Measurements from ENCODE around the gene AIF1. TPM values are rescaled to one million over a fixed set of nuclear protein-coding genes. Genes with fewer than 3 reads are reported as not detected.

AIF1 gene
- 10 to 100 TPM in 4 of 5 donors, 1 to 10 TPM in 1; 7.6 to 54.3 (median 18.1) TPM for total RNA-seq
- 29.9 TPM for total RNA-seq (2013)
- 2.1 to 17.2 (median 5.8) reads per million in 29 experiments for total RNA-seq

DNA sequence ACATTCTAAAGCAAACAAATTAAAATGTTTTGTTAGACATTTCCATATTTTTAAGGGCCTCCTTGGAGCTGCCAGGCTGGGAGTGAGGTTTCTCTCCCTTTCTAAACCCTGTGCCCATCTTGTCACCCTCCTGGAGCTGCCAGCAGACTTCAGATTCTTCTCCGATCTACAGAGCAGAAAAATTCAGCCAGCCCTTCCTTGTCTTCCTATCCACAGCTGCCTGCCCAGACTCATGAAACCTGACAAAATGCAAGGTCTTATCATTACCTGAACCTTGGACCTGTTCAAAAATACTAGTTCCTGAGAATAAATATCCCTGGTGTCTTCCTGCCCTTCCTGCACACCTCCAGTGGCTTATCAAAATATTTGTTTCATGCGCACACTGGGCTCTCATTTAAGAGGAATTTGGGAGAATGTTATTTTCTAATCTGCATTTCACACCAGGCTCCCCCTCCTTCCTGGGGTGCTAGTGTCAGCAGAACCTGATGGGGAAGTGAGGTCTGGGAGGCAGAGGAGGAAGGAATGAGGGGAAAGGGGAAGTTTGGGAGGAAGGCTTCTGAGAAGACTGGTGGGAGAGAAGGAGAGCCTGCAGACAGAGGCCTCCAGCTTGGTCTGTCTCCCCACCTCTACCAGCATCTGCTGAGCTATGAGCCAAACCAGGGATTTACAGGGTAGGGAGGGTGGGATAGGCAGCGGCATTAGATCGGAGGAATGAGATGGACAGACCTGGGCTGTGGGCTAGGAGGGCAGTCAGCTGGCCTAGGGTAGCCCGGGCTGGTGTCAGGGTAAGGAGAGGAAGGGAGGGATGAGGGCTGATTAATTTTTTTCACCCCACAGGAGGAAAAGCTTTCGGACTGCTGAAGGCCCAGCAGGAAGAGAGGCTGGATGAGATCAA is at the start of gene AIF1:
Gene AIF1, plus strand, starts transcription at position 551 of the 895 bp plus-strand sequence. Its CDS starts 96 bp downstream, at position 647.
- peaks cover 26 to 41% (median 31%) of the 10 kb centered on the region in 3 donors for H3K4me1 Mint-ChIP-seq
- ChIA-PET CTCF (interaction anchor here in 1 of 2 donors (0.5 to 1.1 kb wide), 3 partner anchors 17 to 199 kb away, joined by 3 to 4 read pairs (median 4); no protein-coding TSS in a partner anchor), POLR2A (interaction anchor here (0.5 to 0.6 kb wide), 3 partner anchors 32 to 146 kb away, joined by 3 to 6 read pairs (median 6); no protein-coding TSS in a partner anchor)
- peak within 1 kb of the TSS; percentile 42 for H3K27ac ChIP-seq (ENCODE audit: low read length)
- no peak for DNase-seq
- H3K9me3 ChIP-seq, result no peaks in the 10 kb centered on the region
- peak within 1 kb of the TSS; percentile 58 to 79 (median 59) for H3K4me3 Mint-ChIP-seq
- H3K4me3 ChIP-seq (ENCODE audit: control insufficient read depth in 1 of 2, extremely low read depth in 1 of 2, low read length in 1 of 2), result peak within 1 kb of the TSS; percentile 23 to 69
- H3K27ac Mint-ChIP-seq, result peak within 1 kb of the TSS; percentile 89 to 91
- H3K4me1 ChIP-seq (ENCODE audit: control insufficient read depth in 1 of 2, extremely low read depth in 1 of 2, insufficient read depth in 2 of 2, low read length in 2 of 2), result peaks cover 25 to 31% of the 10 kb centered on the region in 2 experiments
- H3K36me3 Mint-ChIP-seq, result no peaks in the 10 kb centered on the region
- H3K27me3 Mint-ChIP-seq, result no peaks in the 10 kb centered on the region
- 71% methylated on average over 3 of the region's 6 CpGs for WGBS (ENCODE audit: insufficient coverage)
- H3K27me3 ChIP-seq (replicated peaks in 1 of 2; ENCODE audit: control insufficient read depth in 2 of 2, extremely low read depth in 1 of 2, insufficient read depth in 2 of 2, low read length in 1 of 2), result peaks cover 0 to 2% of the 10 kb centered on the region in 2 experiments
- ATAC-seq (replicated peaks in 1 of 4), result no peak
- H3K9me3 Mint-ChIP-seq, result no peaks in the 10 kb centered on the region
- H3K36me3 ChIP-seq (ENCODE audit: control insufficient read depth in 2 of 2, extremely low read depth in 1 of 2, insufficient read depth in 1 of 2, low read length in 1 of 2), result no peaks in the 10 kb centered on the region

DNA sequence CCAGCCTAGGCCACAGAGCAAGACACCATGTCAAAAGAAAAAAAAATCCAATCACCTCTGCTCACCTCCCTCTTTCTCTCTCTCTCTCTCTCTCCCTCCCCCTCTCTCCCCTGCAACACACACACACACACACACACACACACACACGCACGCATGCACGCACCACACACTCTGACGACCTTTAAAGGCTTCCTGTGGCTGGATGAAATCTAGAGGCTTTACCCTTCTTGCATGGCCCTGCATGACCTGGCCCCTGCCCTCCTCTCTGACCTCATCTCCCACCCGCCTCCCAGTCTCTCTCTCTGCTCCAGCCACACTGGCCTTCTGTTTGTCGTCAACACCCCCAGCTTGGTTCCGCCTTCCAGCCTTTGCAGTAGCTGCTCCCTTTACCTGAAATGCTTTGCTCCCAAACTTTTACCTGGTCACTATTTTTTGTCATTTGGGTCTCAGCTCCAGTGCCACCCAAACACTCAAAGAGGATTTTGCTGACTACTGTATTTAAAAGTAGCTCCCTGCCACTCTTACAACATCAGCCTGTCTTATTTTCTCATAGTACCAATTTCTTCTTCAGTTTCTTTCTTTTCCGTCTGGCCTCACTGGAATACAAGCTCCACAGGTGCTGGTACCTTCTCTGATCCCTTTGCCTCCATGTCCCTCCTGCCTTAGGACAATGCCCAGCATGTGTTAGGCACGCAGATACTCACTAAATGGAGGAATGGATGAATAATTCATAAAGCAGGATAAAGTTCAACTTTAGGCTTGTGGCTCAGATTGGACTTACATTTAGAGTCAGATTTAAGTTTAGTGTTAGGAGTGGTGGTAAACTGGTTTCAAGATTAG is 47.3 kb upstream of the AIF1 start:
- peaks cover 71 to 86% (median 83%) of the 10 kb centered on the region in 3 donors for H3K4me1 Mint-ChIP-seq
- Histone ChIP-seq H3K4me3 (ENCODE audit: control insufficient read depth in 1 of 2, extremely low read depth in 1 of 2, low read length in 1 of 2) (no peak overlapping the region), H3K27ac (ENCODE audit: low read length) (peak overlapping the region; percentile 94), H3K9me3 (no peaks in the 10 kb centered on the region), H3K27me3 (replicated peaks in 1 of 2; ENCODE audit: control insufficient read depth in 2 of 2, extremely low read depth in 1 of 2, insufficient read depth in 2 of 2, low read length in 1 of 2) (no peaks in the 10 kb centered on the region), H3K4me1 (ENCODE audit: control insufficient read depth in 1 of 2, extremely low read depth in 1 of 2, insufficient read depth in 2 of 2, low read length in 2 of 2) (peaks cover 38 to 68% of the 10 kb centered on the region in 2 experiments), H3K36me3 (ENCODE audit: control insufficient read depth in 2 of 2, extremely low read depth in 1 of 2, insufficient read depth in 1 of 2, low read length in 1 of 2) (peaks cover 0 to 8% of the 10 kb centered on the region in 2 donors)
- no peaks in the 10 kb centered on the region for H3K9me3 Mint-ChIP-seq
- no peak for ATAC-seq (replicated peaks in 1 of 4)
- H3K27ac Mint-ChIP-seq, result peak overlapping the region; percentile 90 to 91
- H3K4me3 Mint-ChIP-seq, result peak overlapping the region in 2 of 3 donors; percentile 19 to 69
- H3K27me3 Mint-ChIP-seq, result no peaks in the 10 kb centered on the region
- peak in 3 of 35 experiments; percentile 32 to 52 (median 32) for DNase-seq
- ChIA-PET POLR2A (interaction anchor here (0.6 to 1.4 kb wide), 5 partner anchors 12 to 284 kb away, joined by 3 read pairs; partner anchors contain the start of gene DDX39B (in 1 of the 2)), CTCF (interaction anchor here (1.0 to 2.4 kb wide), 7 partner anchors 10 to 31 kb away, joined by 3 to 10 read pairs (median 6); partner anchors contain the start of gene DDX39B (in 1 of the 2))
- WGBS (ENCODE audit: insufficient coverage), result 41% methylated on average over 4 of the region's 9 CpGs
- peaks cover 18% of the 10 kb centered on the region for H3K36me3 Mint-ChIP-seq

DNA sequence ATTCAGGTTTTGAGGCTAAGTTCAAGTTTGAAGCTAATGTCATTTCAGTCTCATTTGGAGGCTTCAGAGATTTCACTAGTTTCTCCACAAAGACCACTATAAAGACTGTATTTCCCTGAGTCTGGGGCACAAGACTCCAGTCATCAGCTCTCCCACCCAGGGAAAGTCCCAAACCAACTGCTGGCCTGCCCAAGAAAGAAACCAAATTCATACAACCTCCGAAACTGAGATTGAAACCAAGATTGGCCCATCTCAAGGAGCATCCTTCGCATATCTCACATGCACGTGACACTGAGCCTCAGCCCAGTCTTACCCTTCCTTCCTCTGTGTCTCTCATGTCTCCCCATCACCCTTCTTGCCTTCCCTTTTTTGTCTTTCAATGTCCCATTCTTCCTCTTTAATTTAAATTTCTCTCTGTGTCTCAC is 46.5 kb upstream of the AIF1 start:
- ATAC-seq (replicated peaks in 1 of 4) (peak; percentile 54 to 71 (median 56)), DNase-seq (peak in 34 of 35 experiments; percentile 30 to 94 (median 66))
- no peaks in the 10 kb centered on the region for H3K9me3 ChIP-seq
- no peaks in the 10 kb centered on the region for H3K27me3 ChIP-seq (replicated peaks in 1 of 2; ENCODE audit: control insufficient read depth in 2 of 2, extremely low read depth in 1 of 2, insufficient read depth in 2 of 2, low read length in 1 of 2)
- 0% methylated on average over 3 of the region's 3 CpGs for WGBS (ENCODE audit: insufficient coverage)
- Mint-ChIP-seq H3K36me3 (peaks cover 12% of the 10 kb centered on the region), H3K27me3 (no peaks in the 10 kb centered on the region), H3K4me1 (peaks cover 74 to 88% (median 85%) of the 10 kb centered on the region in 3 donors), H3K9me3 (no peaks in the 10 kb centered on the region), H3K27ac (peak overlapping the region; percentile 90 to 91), H3K4me3 (peak overlapping the region in 2 of 3 donors; percentile 19 to 69)
- peaks cover 0 to 8% of the 10 kb centered on the region in 2 donors for H3K36me3 ChIP-seq (ENCODE audit: control insufficient read depth in 2 of 2, extremely low read depth in 1 of 2, insufficient read depth in 1 of 2, low read length in 1 of 2)
- H3K4me1 ChIP-seq (ENCODE audit: control insufficient read depth in 1 of 2, extremely low read depth in 1 of 2, insufficient read depth in 2 of 2, low read length in 2 of 2), result peaks cover 46 to 76% of the 10 kb centered on the region in 2 experiments
- ChIA-PET POLR2A (interaction anchor here (0.7 to 1.4 kb wide), 3 partner anchors 12 to 27 kb away, joined by 3 read pairs; partner anchors contain the start of gene DDX39B (in 1 of the 2)), CTCF (interaction anchor here (1.0 to 2.9 kb wide), 8 partner anchors 9 to 30 kb away, joined by 3 to 10 read pairs (median 6); partner anchors contain the start of genes DDX39B (in 1 of the 2) and LTB (in 1 of the 2))
- peak overlapping the region; percentile 94 for H3K27ac ChIP-seq (ENCODE audit: low read length)
- no peak overlapping the region for H3K4me3 ChIP-seq (ENCODE audit: control insufficient read depth in 1 of 2, extremely low read depth in 1 of 2, low read length in 1 of 2)

DNA sequence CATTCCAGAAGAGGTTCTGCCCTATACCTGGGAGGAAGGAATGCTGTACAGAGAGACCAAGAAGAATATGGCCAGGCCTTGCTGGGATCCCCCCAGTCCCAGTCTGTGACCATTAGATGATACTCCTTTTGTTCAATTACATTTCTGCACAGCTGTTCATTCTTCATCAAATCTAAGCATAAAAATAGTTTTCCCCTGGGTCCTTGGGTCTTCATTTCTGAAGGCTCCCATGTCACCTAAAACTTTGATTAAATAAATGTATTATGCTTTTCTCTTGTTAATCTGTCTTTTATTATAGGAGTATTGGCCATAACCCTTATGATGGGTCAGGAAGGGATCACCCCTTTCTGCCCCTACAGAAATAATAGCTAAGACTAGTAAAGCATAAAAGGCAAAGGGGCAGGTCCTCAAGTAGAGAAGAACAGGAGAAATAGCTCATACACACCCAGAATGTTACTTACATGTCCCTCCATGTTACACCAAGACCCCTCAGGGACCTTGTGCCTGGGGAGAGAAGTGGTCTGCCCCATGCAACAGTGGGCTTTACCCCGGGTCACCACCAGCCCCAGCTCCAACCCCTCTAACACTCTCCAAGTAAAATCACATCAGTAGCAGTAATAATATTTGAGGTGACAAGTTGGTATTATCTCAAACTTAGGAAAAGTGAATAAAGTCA is 45.0 kb upstream of the AIF1 start:
- Mint-ChIP-seq H3K4me3 (no peak overlapping the region), H3K27me3 (no peaks in the 10 kb centered on the region), H3K27ac (peak overlapping the region; percentile 90 to 91), H3K36me3 (peaks cover 4% of the 10 kb centered on the region), H3K9me3 (no peaks in the 10 kb centered on the region), H3K4me1 (peaks cover 80 to 92% (median 91%) of the 10 kb centered on the region in 3 donors)
- H3K4me1 ChIP-seq (ENCODE audit: control insufficient read depth in 1 of 2, extremely low read depth in 1 of 2, insufficient read depth in 2 of 2, low read length in 2 of 2), result peaks cover 51 to 90% of the 10 kb centered on the region in 2 experiments
- H3K9me3 ChIP-seq, result no peaks in the 10 kb centered on the region
- ChIA-PET POLR2A (interaction anchor here (0.7 kb wide), 2 partner anchors 9 to 83 kb away, joined by 4 to 5 read pairs; no protein-coding TSS in a partner anchor), CTCF (interaction anchor here (0.8 to 2.9 kb wide), 6 partner anchors 10 to 29 kb away, joined by 3 to 10 read pairs (median 6); partner anchors contain the start of gene LTB (in 1 of the 2))
- no CpG with 5 or more reads among the region's 1 CpG for WGBS (ENCODE audit: insufficient coverage)
- peak overlapping the region; percentile 94 for H3K27ac ChIP-seq (ENCODE audit: low read length)
- no peak overlapping the region for H3K4me3 ChIP-seq (ENCODE audit: control insufficient read depth in 1 of 2, extremely low read depth in 1 of 2, low read length in 1 of 2)
- ATAC-seq (replicated peaks in 1 of 4), result no peak
- H3K36me3 ChIP-seq (ENCODE audit: control insufficient read depth in 2 of 2, extremely low read depth in 1 of 2, insufficient read depth in 1 of 2, low read length in 1 of 2), result peaks cover 0 to 4% of the 10 kb centered on the region in 2 donors
- no peak for DNase-seq
- no peaks in the 10 kb centered on the region for H3K27me3 ChIP-seq (replicated peaks in 1 of 2; ENCODE audit: control insufficient read depth in 2 of 2, extremely low read depth in 1 of 2, insufficient read depth in 2 of 2, low read length in 1 of 2)

DNA sequence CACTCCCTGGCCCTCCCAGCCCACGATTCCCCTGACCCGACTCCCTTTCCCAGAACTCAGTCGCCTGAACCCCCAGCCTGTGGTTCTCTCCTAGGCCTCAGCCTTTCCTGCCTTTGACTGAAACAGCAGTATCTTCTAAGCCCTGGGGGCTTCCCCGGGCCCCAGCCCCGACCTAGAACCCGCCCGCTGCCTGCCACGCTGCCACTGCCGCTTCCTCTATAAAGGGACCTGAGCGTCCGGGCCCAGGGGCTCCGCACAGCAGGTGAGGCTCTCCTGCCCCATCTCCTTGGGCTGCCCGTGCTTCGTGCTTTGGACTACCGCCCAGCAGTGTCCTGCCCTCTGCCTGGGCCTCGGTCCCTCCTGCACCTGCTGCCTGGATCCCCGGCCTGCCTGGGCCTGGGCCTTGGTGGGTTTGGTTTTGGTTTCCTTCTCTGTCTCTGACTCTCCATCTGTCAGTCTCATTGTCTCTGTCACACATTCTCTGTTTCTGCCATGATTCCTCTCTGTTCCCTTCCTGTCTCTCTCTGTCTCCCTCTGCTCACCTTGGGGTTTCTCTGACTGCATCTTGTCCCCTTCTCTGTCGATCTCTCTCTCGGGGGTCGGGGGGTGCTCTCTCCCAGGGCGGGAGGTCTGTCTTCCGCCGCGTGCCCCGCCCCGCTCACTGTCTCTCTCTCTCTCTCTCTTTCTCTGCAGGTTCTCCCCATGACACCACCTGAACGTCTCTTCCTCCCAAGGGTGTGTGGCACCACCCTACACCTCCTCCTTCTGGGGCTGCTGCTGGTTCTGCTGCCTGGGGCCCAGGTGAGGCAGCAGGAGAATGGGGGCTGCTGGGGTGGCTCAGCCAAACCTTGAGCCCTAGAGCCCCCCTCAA is 42.8 kb upstream of the AIF1 start, which contains the start of gene LTA:
Gene LTA, plus strand, starts transcription at position 249 of the 871 bp plus-strand sequence. Its CDS starts 454 bp downstream, at position 703.
- peak within 1 kb of the TSS; percentile 91 to 99 (median 96) for H3K4me3 Mint-ChIP-seq
- peak; percentile 71 to 75 (median 72) for ATAC-seq (replicated peaks in 1 of 4)
- CTCF ChIA-PET, result interaction anchor here in 1 of 2 donors (1.0 to 1.4 kb wide), 2 partner anchors 26 to 31 kb away, joined by 3 read pairs; partner anchors contain the start of gene DDX39B
- peaks cover 7% of the 10 kb centered on the region for H3K36me3 Mint-ChIP-seq
- peaks cover 96 to 99% (median 97%) of the 10 kb centered on the region in 3 donors for H3K4me1 Mint-ChIP-seq
- H3K36me3 ChIP-seq (ENCODE audit: control insufficient read depth in 2 of 2, extremely low read depth in 1 of 2, insufficient read depth in 1 of 2, low read length in 1 of 2), result peaks cover 0 to 2% of the 10 kb centered on the region in 2 donors
- no peaks in the 10 kb centered on the region for H3K9me3 Mint-ChIP-seq
- H3K27me3 ChIP-seq (replicated peaks in 1 of 2; ENCODE audit: control insufficient read depth in 2 of 2, extremely low read depth in 1 of 2, insufficient read depth in 2 of 2, low read length in 1 of 2), result no peaks in the 10 kb centered on the region
- peak in 34 of 35 experiments; percentile 58 to 86 (median 78) for DNase-seq
- H3K27ac ChIP-seq (ENCODE audit: low read length), result peak within 1 kb of the TSS; percentile 92
- no peaks in the 10 kb centered on the region for H3K27me3 Mint-ChIP-seq
- peak within 1 kb of the TSS; percentile 51 to 65 for H3K4me3 ChIP-seq (ENCODE audit: control insufficient read depth in 1 of 2, extremely low read depth in 1 of 2, low read length in 1 of 2)
- H3K4me1 ChIP-seq (ENCODE audit: control insufficient read depth in 1 of 2, extremely low read depth in 1 of 2, insufficient read depth in 2 of 2, low read length in 2 of 2), result peaks cover 62 to 93% of the 10 kb centered on the region in 2 experiments
- POLR2A ChIA-PET, result no interaction called here
- H3K27ac Mint-ChIP-seq, result peak within 1 kb of the TSS; percentile 98 to 100
- WGBS (ENCODE audit: insufficient coverage), result 0% methylated on average over 18 of the region's 27 CpGs
- no peaks in the 10 kb centered on the region for H3K9me3 ChIP-seq

Data from T-cell (primary cell).